K562 (cell line): Measurements from ENCODE around the gene METRN. TPM values are rescaled to one million over a fixed set of nuclear protein-coding genes. Genes with fewer than 3 reads are reported as not detected.

Source experiments
- ATAC-seq: fragments of 200-7000 bp; cut with Tn5 transposase; 3 replicates; pipeline ENCODE4 v1.9.1; 2020; ENCODE audit warnings: moderate library complexity
- BruUV-seq: library from RNA; stranded (reverse); fragments of 400-500 nt; replicated peaks from 2 replicates; lab custom pipeline; 2021; lab: Mats Ljungman, UMichigan
- CTCF ChIA-PET: fragments of 300-600 bp; formaldehyde crosslinking; extraction: SDS; loops from one replicate; lab custom pipeline; 2021; ENCODE audit warnings: low intra/inter-chr PET ratio; lab: Yijun Ruan, JAX
- POLR2A ChIA-PET: fragments of 300-600, 350-650 bp; sonication (Branson Sonifier 250); formaldehyde crosslinking; extraction: SDS; loops from one replicate; lab custom pipeline; 2021; ENCODE audit warnings: antibody characterized with exemption, inconsistent platforms; lab: Yijun Ruan, JAX
- DNase-seq, 4 experiments: peaks; one replicate each; pipeline versions ENCODE4 v3.0.0 to v3.0.0-alpha.2; 2011 to 2018; ENCODE audit warnings: low spot score in 3 of 4, mixed read lengths in 3 of 4; ENCODE audit errors: extremely low read depth in 1 of 4
- FAIRE-seq: peaks from 2 replicates; lab custom pipeline; 2011; peaks lifted over from hg19 to GRCh38; lab: Jason Lieb, UNC
- H2AFZ ChIP-seq: 2 replicates; pipeline ENCODE4 v1.6.0; 2011; ENCODE audit warnings: low read depth, low read length, control low read depth, inconsistent platforms
- H3K27ac ChIP-seq: fragments of 200-600 bp; 3 replicates; pipeline ENCODE4 v1.8.0; 2011; ENCODE audit warnings: low read depth, mild to moderate bottlenecking, control low read depth, inconsistent platforms, low read length, moderate library complexity, mixed read lengths; ENCODE audit errors: extremely low read depth
- H3K27me3 ChIP-seq, 2 experiments: fragments of 300-600 bp in 1 of 2; 2 replicates in 1 of 2; 3 replicates in 1 of 2; pipeline versions ENCODE4 v1.6.0 to v1.8.0; 2011; ENCODE audit warnings: inconsistent platforms in 2 of 2, low read length in 2 of 2, mild to moderate bottlenecking in 1 of 2, mixed read lengths in 1 of 2, moderate library complexity in 1 of 2; ENCODE audit not compliant: control insufficient read depth in 2 of 2, insufficient read depth in 2 of 2
- H3K36me3 ChIP-seq: fragments of 300-600 bp; 3 replicates; pipeline ENCODE4 v1.8.0; 2011; ENCODE audit warnings: mild to moderate bottlenecking, low read length, inconsistent platforms; ENCODE audit not compliant: control insufficient read depth, insufficient read depth
- H3K4me1 ChIP-seq, 2 experiments: fragments of 200-600 bp in 1 of 2; replicated peaks in 1 of 2; 2 replicates in 1 of 2; 3 replicates in 1 of 2; pipeline versions ENCODE4 v1.5.1 to v1.8.0; 2011; ENCODE audit warnings: inconsistent platforms in 2 of 2, low read length in 2 of 2, mild to moderate bottlenecking in 1 of 2, mixed read lengths in 1 of 2, moderate library complexity in 1 of 2; ENCODE audit not compliant: control insufficient read depth in 2 of 2, insufficient read depth in 2 of 2
- H3K4me2 ChIP-seq: 2 replicates; pipeline ENCODE4 v1.6.1; 2011; ENCODE audit warnings: low read length, control low read depth, inconsistent platforms, mixed read lengths; ENCODE audit not compliant: insufficient read depth
- H3K4me3 ChIP-seq: fragments of 200-600 bp; sonication (generic), shearing (Covaris generic); 2 replicates; pipeline ENCODE4 v1.5.1; 2016; ENCODE audit warnings: control low read depth, inconsistent platforms
- H3K79me2 ChIP-seq: fragments of 200-600 bp; 3 replicates; pipeline ENCODE4 v1.8.0; 2011; ENCODE audit warnings: low read length, inconsistent platforms; ENCODE audit not compliant: control insufficient read depth, insufficient read depth
- H3K9ac ChIP-seq, 2 experiments: 2 replicates each; pipeline versions ENCODE4 v1.6.0 to v1.6.1; 2011; ENCODE audit warnings: low read depth in 2 of 2, low read length in 2 of 2, control low read depth in 1 of 2, inconsistent platforms in 1 of 2, mild to moderate bottlenecking in 1 of 2, mixed read lengths in 1 of 2; ENCODE audit not compliant: insufficient read depth in 1 of 2
- H3K9me1 ChIP-seq: one replicate; pipeline ENCODE4 v1.6.0; 2011; ENCODE audit warnings: inconsistent platforms, mild to moderate bottlenecking, low read length, moderate library complexity; ENCODE audit not compliant: control insufficient read depth, insufficient read depth
- H3K9me3 ChIP-seq: replicated peaks from 2 replicates; pipeline ENCODE4 v1.5.1; 2011; ENCODE audit warnings: low read depth, low read length, inconsistent platforms; ENCODE audit not compliant: control insufficient read depth, insufficient read depth
- H4K20me1 ChIP-seq: replicated peaks from 2 replicates; pipeline ENCODE4 v1.6.1; 2011; ENCODE audit warnings: low read length, inconsistent platforms, mixed read lengths; ENCODE audit not compliant: control insufficient read depth, insufficient read depth
- ARID3A ChIP-seq: IDR thresholded peaks from 2 replicates; pipeline ENCODE4 v1.6.1; 2012; ENCODE audit warnings: low read depth, low read length, improper control_type of control experiment, borderline replicate concordance
- CBX5 ChIP-seq: IDR thresholded peaks from 2 replicates; pipeline ENCODE4 v1.6.1; 2014; ENCODE audit warnings: low read depth, borderline replicate concordance
- CREBBP ChIP-seq: IDR thresholded peaks from one replicate; pipeline ENCODE4 v1.6.1; 2012; ENCODE audit warnings: low read depth, mild to moderate bottlenecking, control low read depth, inconsistent platforms, low read length
- FOXP1 ChIP-seq: sonication (generic); formaldehyde crosslinking; IDR thresholded peaks from 2 replicates; pipeline ENCODE4 v1.8.0; 2022; ENCODE audit warnings: mild to moderate bottlenecking, missing genetic modification reagents
- GTF2A2 ChIP-seq: IDR thresholded peaks from 2 replicates; pipeline ENCODE4 v1.6.1; 2016; ENCODE audit warnings: mild to moderate bottlenecking, missing genetic modification characterization, missing compliant biosample characterization
- GTF2E2 ChIP-seq: fragments of 200-800 bp; sonication (Bioruptor generic); IDR thresholded peaks from 2 replicates; pipeline ENCODE4 v1.6.1; 2016; ENCODE audit warnings: missing genetic modification characterization, missing compliant biosample characterization
- HDAC1 ChIP-seq, 2 experiments: fragments of 450-650 bp; IDR thresholded peaks; 2 replicates each; pipeline ENCODE4 v1.6.1; 2016 to 2017; ENCODE audit warnings: inconsistent platforms in 1 of 2, mild to moderate bottlenecking in 1 of 2, moderate library complexity in 1 of 2
- HOXB6 ChIP-seq: fragments of 250-450 bp; sonication (Bioruptor Pico); IDR thresholded peaks from 2 replicates; pipeline ENCODE4 v1.5.1; 2022; ENCODE audit warnings: mild to moderate bottlenecking, borderline replicate concordance
- JUNB ChIP-seq: fragments of 450-650 bp; formaldehyde crosslinking; conservative IDR thresholded peaks from 2 replicates; pipeline ENCODE4 v1.4.0; 2020; ENCODE audit warnings: mild to moderate bottlenecking
- NCOA6 ChIP-seq: fragments of 450-650 bp; IDR thresholded peaks from 2 replicates; pipeline ENCODE4 v1.6.1; 2017; ENCODE audit warnings: mild to moderate bottlenecking
- NFRKB ChIP-seq: fragments of 450-650 bp; IDR thresholded peaks from 2 replicates; pipeline ENCODE4 v1.6.1; 2016; ENCODE audit warnings: low read depth
- PCBP2 ChIP-seq: fragments of 200-400 bp; formaldehyde crosslinking; IDR thresholded peaks from 2 replicates; pipeline ENCODE4 v1.6.1; 2018; ENCODE audit warnings: low read length, low read depth, mild to moderate bottlenecking, moderate library complexity; ENCODE audit not compliant: poor library complexity, severe bottlenecking
- RBM22 ChIP-seq: fragments of 200-400 bp; formaldehyde crosslinking; IDR thresholded peaks from 2 replicates; pipeline ENCODE4 v1.6.1; 2018; ENCODE audit warnings: low read length, low read depth; ENCODE audit not compliant: poor library complexity, severe bottlenecking
- SIX5 ChIP-seq, 2 experiments: IDR thresholded peaks; 2 replicates each; pipeline ENCODE4 v1.6.1; 2011; ENCODE audit warnings: low read length in 2 of 2, borderline replicate concordance in 1 of 2, low read depth in 1 of 2, mild to moderate bottlenecking in 1 of 2, moderate library complexity in 1 of 2; ENCODE audit not compliant: insufficient read depth in 1 of 2
- SUPT5H ChIP-seq: fragments of 450-650 bp; IDR thresholded peaks from 2 replicates; pipeline ENCODE4 v1.6.1; 2016
- TEAD2 ChIP-seq: fragments of 450-650 bp; IDR thresholded peaks from 2 replicates; pipeline ENCODE4 v1.6.1; 2016; ENCODE audit warnings: missing genetic modification characterization, control low read depth, missing compliant biosample characterization
- ZBTB26 ChIP-seq: fragments of 450-650 bp; formaldehyde crosslinking; IDR thresholded peaks from 2 replicates; pipeline ENCODE4 v1.4.0; 2022; ENCODE audit warnings: missing genetic modification characterization
- ZNF785 ChIP-seq: fragments of 250-450 bp; sonication (Bioruptor Pico); IDR thresholded peaks from 2 replicates; pipeline ENCODE4 v1.4.0; 2020; ENCODE audit warnings: mild to moderate bottlenecking
- ZSCAN32 ChIP-seq: fragments of 450-650 bp; formaldehyde crosslinking; IDR thresholded peaks from 2 replicates; pipeline ENCODE4 v1.4.0; 2020; ENCODE audit warnings: mild to moderate bottlenecking, moderate library complexity
- WGBS: fragments of 100-300 bp; shearing (Covaris generic); methylation state at CpG from one replicate; pipeline ENCODE4 v1.1.6; 2016; ENCODE audit warnings: low coverage, mixed read lengths; ENCODE audit not compliant: insufficient coverage; ENCODE audit errors: missing lambda C conversion rate; 5-methylcytosine and 5-hydroxymethylcytosine counted together
- in situ Hi-C: fragments of 300-500 bp; cut with MboI; formaldehyde crosslinking; loops from 4 replicates; pipeline ENCODE4 v1.15.0; 2018; ENCODE audit warnings: inconsistent platforms, mixed read lengths
- intact Hi-C: fragments of 100-400 bp; cut with micrococcal nuclease; formaldehyde crosslinking; loops from 2 replicates; pipeline ENCODE4 v1.14.2; 2022
- polyA plus RNA-seq, 8 experiments: library from polyadenylated mRNA; depleted of rRNA in 4 of 8; stranded (reverse) in 5 of 8; unstranded in 3 of 8; fragments of >200 nt; fragmentation: Nextera tagmentation in 2 of 8; fragmentation: Illumina TruSeq in 1 of 8; extraction: Ambion mirVana in 2 of 8; extraction: Trizol in 1 of 8; gene quantifications; 2 replicates each; pipeline versions ENCODE4 v1.2.1 to v1.2.3, GENCODE V29; 2011 to 2014; ENCODE audit warnings: inconsistent platforms in 1 of 8, missing spikeins in 1 of 8
- total RNA-seq, 7 experiments: library from RNA; depleted of rRNA in 6 of 7; stranded (reverse); fragments of >200 nt in 6 of 7; fragmentation: Illumina TruSeq in 2 of 7; extraction: Trizol in 2 of 7; gene quantifications; 2 replicates each; pipeline versions ENCODE4 v1.2.1 to v1.2.3, GENCODE V29; 2011 to 2021; ENCODE audit warnings: low replicate concordance in 1 of 7

The METRN gene
- total and polyA plus RNA-seq, 9 of the 15 experiments (the other 6 are each of a cell fraction or from before 2014, with no cell fraction given), result 0.20 to 89.8 (median 15.4) TPM

GRCh38 chr16:709566-710499 is 5.1 kb upstream of the METRN start:
- ChIA-PET CTCF (interaction anchor here (3.0 to 4.5 kb wide), 2 partner anchors 75 to 346 kb away, joined by 12 to 73 read pairs; no protein-coding TSS in a partner anchor), POLR2A (interaction anchor here (0.5 to 1.4 kb wide), 4 partner anchors 11 to 75 kb away, joined by 3 to 6 read pairs (median 4); partner anchors contain the start of gene ANTKMT)
- Histone ChIP-seq H3K27me3 (peaks cover 0 to 17% of the 10 kb centered on the region in 2 experiments; a peak in 2 of 5 replicates), H3K9me3 (no peaks in the 10 kb centered on the region), H3K27ac (no peak overlapping the region), H3K36me3 (no peaks in the 10 kb centered on the region), H3K9ac (peak overlapping the region in 1 of 2 experiments; percentile 43; a peak in 1 of 4 replicates), H3K4me2 (no peak overlapping the region), H2AFZ (no peak overlapping the region), H3K79me2 (no peaks in the 10 kb centered on the region), H3K4me1 (peaks cover 0 to 65% of the 10 kb centered on the region in 2 experiments; a peak in 3 of 5 replicates), H3K9me1 (no peaks in the 10 kb centered on the region), H4K20me1 (peaks cover 20% of the 10 kb centered on the region; the same call in 1 of the 2 replicates), H3K4me3 (no peak overlapping the region)
- FAIRE-seq, result peak; percentile 81
- WGBS, result 1% methylated on average over 22 of the region's 30 CpGs
- intact Hi-C loops, result loop anchor here (5.0 kb wide), 1 partner anchor 97 kb away; no protein-coding TSS in a partner anchor
- peak; percentile 76 to 88 (median 81) for DNase-seq
- in situ Hi-C loops, result loop anchor here (5.0 to 10.0 kb wide), 2 partner anchors 77 to 345 kb away; partner anchors contain the start of genes CHTF18 and RPUSD1
- BruUV-seq, result no TSS peak
- ATAC-seq, result peak; percentile 64
- TF ChIP-seq ARID3A (no peak), RBM22 (peak; percentile 100), ZNF785 (CRISPR knock-in tag) (no peak), ZBTB26 (CRISPR knock-in tag) (no peak), HOXB6 (no peak), CREBBP (peak; percentile 98), ZSCAN32 (CRISPR knock-in tag) (no peak), NFRKB (no peak), GTF2E2 (tag) (no peak), TEAD2 (tag) (no peak), NCOA6 (no peak), PCBP2 (no peak), HDAC1 (IDR thresholded peaks at IDR 0.05) (0 out of 4 replicates have a peak, but pooled peaks of 1 of the 2 experiments have one; percentile 30), SUPT5H (no peak), GTF2A2 (tag) (no peak), CBX5 (no peak), SIX5 (IDR thresholded peaks at IDR 0.05; ENCODE audit: borderline replicate concordance in 1 of 2, insufficient read depth in 1 of 2, low read depth in 1 of 2, low read length in 2 of 2) (peak in 1 of 2 experiments; percentile 36; a peak in 1 of 4 replicates), FOXP1 (CRISPR knock-in tag) (no peak), JUNB (no peak)
